Mesodermal cell (in vitro differentiated cells): ENCODE measurements around the gene TMEM169.

Experiments used
- H3K27ac ChIP-seq: 2 replicates; pipeline ENCODE4 v1.7.0; 2013; ENCODE audit warnings: mild to moderate bottlenecking, low read depth, low read length, moderate library complexity; ENCODE audit not compliant: severe bottlenecking
- H3K36me3 ChIP-seq: 2 replicates; pipeline ENCODE4 v1.7.1; 2013; ENCODE audit warnings: mild to moderate bottlenecking, low read length, moderate library complexity; ENCODE audit not compliant: control insufficient read depth, insufficient read depth
- H3K4me1 ChIP-seq: one replicate; pipeline ENCODE4 v1.7.1; 2013; ENCODE audit warnings: mild to moderate bottlenecking, low read length; ENCODE audit not compliant: insufficient read depth, control insufficient read depth, poor library complexity, severe bottlenecking
- H3K4me3 ChIP-seq: 2 replicates; pipeline ENCODE4 v1.7.0; 2013; ENCODE audit warnings: low read length, control low read depth, mild to moderate bottlenecking; ENCODE audit not compliant: insufficient read depth, poor library complexity, severe bottlenecking; ENCODE audit errors: extremely low read depth
- H3K9me3 ChIP-seq: 2 replicates; pipeline ENCODE4 v1.7.1; 2013; ENCODE audit warnings: mild to moderate bottlenecking, low read length, moderate library complexity; ENCODE audit not compliant: control insufficient read depth
- WGBS, 2 experiments: methylation state at CpG; one replicate each; pipeline ENCODE4 v1.1.5; 2013; ENCODE audit warnings: missing lambda C conversion rate in 2 of 2; ENCODE audit not compliant: insufficient coverage in 2 of 2; 5-methylcytosine and 5-hydroxymethylcytosine counted together

Gene TMEM169

GRCh38 chr2:216147172-216148131 is 65.7 kb downstream of the TMEM169 start:
- H3K9me3 ChIP-seq: no peaks in the 10 kb centered on the region
- no peak overlapping the region for H3K4me3 ChIP-seq
- 95 to 96% methylated on average over 5 of the region's 5 CpGs for WGBS, 2 experiments
- H3K27ac ChIP-seq: no peak overlapping the region
- peaks cover 94% of the 10 kb centered on the region for H3K36me3 ChIP-seq
- no peaks in the 10 kb centered on the region for H3K4me1 ChIP-seq

- Histone ChIP-seq H3K36me3 (peaks cover 95% of the 10 kb centered on the region), H3K9me3 (no peaks in the 10 kb centered on the region), H3K27ac (no peak overlapping the region), H3K4me1 (no peaks in the 10 kb centered on the region), H3K4me3 (no peak overlapping the region)
- 92% methylated on average over 2 of the region's 4 CpGs; no CpG with 5 or more reads in 1 of the 2 experiments for WGBS, 2 experiments
Observed at GRCh38 chr2:216148983-216149382, 67.3 kb downstream of the TMEM169 start.

- no peak overlapping the region for H3K4me3 ChIP-seq
- H3K4me1 ChIP-seq: no peaks in the 10 kb centered on the region
- no peak overlapping the region for H3K27ac ChIP-seq
- 71 to 90% methylated on average over 1 to 2 of the region's 5 CpGs for WGBS, 2 experiments
- H3K9me3 ChIP-seq: no peaks in the 10 kb centered on the region
- H3K36me3 ChIP-seq: peaks cover 95% of the 10 kb centered on the region
Observed at GRCh38 chr2:216149741-216150140, 68.0 kb downstream of the TMEM169 start.

GRCh38 chr2:216151313-216152025 is 69.8 kb downstream of the TMEM169 start:
- no peaks in the 10 kb centered on the region for H3K4me1 ChIP-seq

More at GRCh38 chr2:216151313-216152025, 69.8 kb downstream of the TMEM169 start:
- H3K27ac ChIP-seq: no peak overlapping the region
- H3K36me3 ChIP-seq: peaks cover 96% of the 10 kb centered on the region
- H3K9me3 ChIP-seq: no peaks in the 10 kb centered on the region
- no peak overlapping the region for H3K4me3 ChIP-seq
- WGBS, 2 experiments: 96 to 98% methylated on average over 6 of the region's 7 CpGs
